Measurements from ENCODE around the gene THRB.

Gene THRB

GRCh38 chr3:24316887-24317383 is 177.7 kb downstream of the THRB start:
- Mint-ChIP-seq H3K27ac (no peak overlapping the region), H3K36me3 (ENCODE audit: low read depth) (no peaks in the 10 kb centered on the region), H3K4me1 (no peaks in the 10 kb centered on the region), H3K9me3 (no peaks in the 10 kb centered on the region), H3K27me3 (ENCODE audit: low read depth, poor library complexity) (peaks cover 8% of the 10 kb centered on the region), H3K4me3 (no peak overlapping the region)
- no peak for TF ChIP-seq CTCF (IDR thresholded peaks at IDR 0.05)
- no peak for DNase-seq

GRCh38 chr3:24315971-24316370 is 178.7 kb downstream of the THRB start:
- Mint-ChIP-seq H3K9me3 (no peaks in the 10 kb centered on the region), H3K36me3 (ENCODE audit: low read depth) (no peaks in the 10 kb centered on the region), H3K4me3 (no peak overlapping the region), H3K27ac (no peak overlapping the region), H3K27me3 (ENCODE audit: low read depth, poor library complexity) (peaks cover 14% of the 10 kb centered on the region), H3K4me1 (no peaks in the 10 kb centered on the region)
- no peak for TF ChIP-seq CTCF (IDR thresholded peaks at IDR 0.05)
- DNase-seq = no peak

GRCh38 chr3:24315356-24315755 is 179.3 kb downstream of the THRB start:
- H3K36me3 Mint-ChIP-seq (ENCODE audit: low read depth) = no peaks in the 10 kb centered on the region
- no peak for DNase-seq
- no peak overlapping the region for H3K27ac Mint-ChIP-seq
- H3K27me3 Mint-ChIP-seq (ENCODE audit: low read depth, poor library complexity) = peaks cover 14% of the 10 kb centered on the region
- H3K9me3 Mint-ChIP-seq = no peaks in the 10 kb centered on the region
- H3K4me3 Mint-ChIP-seq = no peak overlapping the region
- TF ChIP-seq CTCF (IDR thresholded peaks at IDR 0.05) = no peak
- H3K4me1 Mint-ChIP-seq = no peaks in the 10 kb centered on the region

- no peaks in the 10 kb centered on the region for H3K4me1 Mint-ChIP-seq
- no peaks in the 10 kb centered on the region for H3K36me3 Mint-ChIP-seq (ENCODE audit: low read depth)
- no peak overlapping the region for H3K4me3 Mint-ChIP-seq
- no peaks in the 10 kb centered on the region for H3K9me3 Mint-ChIP-seq
- no peak for TF ChIP-seq CTCF (IDR thresholded peaks at IDR 0.05)
- DNase-seq = no peak
- H3K27me3 Mint-ChIP-seq (ENCODE audit: low read depth, poor library complexity) = peaks cover 18% of the 10 kb centered on the region
- no peak overlapping the region for H3K27ac Mint-ChIP-seq
Measured at GRCh38 chr3:24311881-24312280, 182.8 kb downstream of the THRB start.

GRCh38 chr3:24310887-24311286 is 183.8 kb downstream of the THRB start:
- DNase-seq = no peak
- H3K4me1 Mint-ChIP-seq = peaks cover 6% of the 10 kb centered on the region
- no peaks in the 10 kb centered on the region for H3K36me3 Mint-ChIP-seq (ENCODE audit: low read depth)
- no peak overlapping the region for H3K4me3 Mint-ChIP-seq
- H3K27ac Mint-ChIP-seq = no peak overlapping the region
- H3K27me3 Mint-ChIP-seq (ENCODE audit: low read depth, poor library complexity) = peaks cover 18% of the 10 kb centered on the region
- no peak for TF ChIP-seq CTCF (IDR thresholded peaks at IDR 0.05)
- no peaks in the 10 kb centered on the region for H3K9me3 Mint-ChIP-seq

GRCh38 chr3:24306518-24306917 is 188.1 kb downstream of the THRB start:
- no peak for TF ChIP-seq CTCF (IDR thresholded peaks at IDR 0.05)
- H3K4me3 Mint-ChIP-seq = no peak overlapping the region
- H3K4me1 Mint-ChIP-seq = peaks cover 28% of the 10 kb centered on the region
- no peaks in the 10 kb centered on the region for H3K9me3 Mint-ChIP-seq
- no peak overlapping the region for H3K27ac Mint-ChIP-seq
- H3K36me3 Mint-ChIP-seq (ENCODE audit: low read depth) = no peaks in the 10 kb centered on the region
- no peak for DNase-seq
- peaks cover 5% of the 10 kb centered on the region for H3K27me3 Mint-ChIP-seq (ENCODE audit: low read depth, poor library complexity)
